SU-DHL-6 (cell line): ENCODE measurements around the gene EFCAB8.

Experiments used
- CTCF ChIP-seq: fragments of 200-600 bp; sonication (generic); IDR thresholded peaks from one replicate; pipeline ENCODE4 v1.5.1; 2017; ENCODE audit warnings: antibody characterized with exemption, mild to moderate bottlenecking, low read length, moderate library complexity; ENCODE audit not compliant: insufficient read depth, poor library complexity, severe bottlenecking
- EZH2phosphoT487 ChIP-seq: fragments of 200-600 bp; sonication (generic), shearing (Covaris generic); conservative IDR thresholded peaks from 2 replicates; pipeline ENCODE4 v1.6.1; 2018; ENCODE audit warnings: mild to moderate bottlenecking, antibody characterized with exemption, low read length, moderate library complexity, mixed read lengths

GRCh38 chr20:32966881-32967781, 108.4 kb downstream of the EFCAB8 start:
- TF ChIP-seq CTCF (no peak), EZH2phosphoT487 (no peak)
